Neural cell (in vitro differentiated cells): Measurements from ENCODE around the gene AVL9. TPM values are rescaled to one million over a fixed set of nuclear protein-coding genes. Genes with fewer than 3 reads are reported as not detected.
"Not testable (repeated sequence)": the region's sequence is repeated elsewhere in the genome, so short reads cannot be mapped to it uniquely, and the experiment has no call there.

Source experiments
- H2AFZ ChIP-seq: fragments of 200-600, 300-800 bp; sonication (generic), shearing (Covaris generic); 2 replicates; pipeline ENCODE4 v1.6.0; 2014; ENCODE audit warnings: low read depth, mild to moderate bottlenecking, antibody characterized with exemption, low read length, moderate library complexity
- H3F3A ChIP-seq: fragments of 200-600 bp; shearing (Covaris generic); 2 replicates; pipeline ENCODE4 v1.6.1; 2016; ENCODE audit warnings: mild to moderate bottlenecking, moderate library complexity, mixed read lengths, antibody characterized with exemption, low read length; ENCODE audit not compliant: insufficient read depth, poor library complexity, severe bottlenecking
- H3K27ac ChIP-seq: fragments of 200-600, 300-800 bp; sonication (generic), shearing (Covaris generic); 2 replicates; pipeline ENCODE4 v1.5.1; 2014; ENCODE audit warnings: mild to moderate bottlenecking, low read length, moderate library complexity
- H3K27me3 ChIP-seq: fragments of 300-800, 200-600 bp; sonication (generic), shearing (Covaris generic); 2 replicates; pipeline ENCODE4 v1.6.0; 2014; ENCODE audit warnings: mild to moderate bottlenecking, low read depth, low read length, moderate library complexity; ENCODE audit not compliant: insufficient read depth
- H3K36me3 ChIP-seq: fragments of 300-800, 200-600 bp; sonication (generic), shearing (Covaris generic); 2 replicates; pipeline ENCODE4 v1.5.1; 2014; ENCODE audit warnings: mild to moderate bottlenecking, antibody characterized with exemption, low read length, moderate library complexity; ENCODE audit not compliant: insufficient read depth
- H3K4me2 ChIP-seq: fragments of 300-800, 200-600 bp; sonication (generic), shearing (Covaris generic); 2 replicates; pipeline ENCODE4 v1.6.0; 2014; ENCODE audit warnings: mild to moderate bottlenecking, low read length
- H3K4me3 ChIP-seq: fragments of 300-800, 200-600 bp; sonication (generic), shearing (Covaris generic); 2 replicates; pipeline ENCODE4 v1.5.1; 2014; ENCODE audit warnings: mild to moderate bottlenecking, low read length, moderate library complexity
- H3K79me2 ChIP-seq: fragments of 200-600 bp; shearing (Covaris generic); replicated peaks from 2 replicates; pipeline ENCODE4 v1.6.0; 2014; ENCODE audit warnings: mild to moderate bottlenecking, low read length, moderate library complexity; ENCODE audit not compliant: insufficient read depth
- H3K9ac ChIP-seq: fragments of 300-800, 200-600 bp; sonication (generic), shearing (Covaris generic); 2 replicates; pipeline ENCODE4 v1.6.1; 2016; ENCODE audit warnings: mild to moderate bottlenecking, low read length, mixed read lengths
- H3K9me2 ChIP-seq: fragments of 200-600 bp; shearing (Covaris generic); 2 replicates; pipeline ENCODE4 v1.6.1; 2016; ENCODE audit warnings: mild to moderate bottlenecking, low read length, mixed read lengths; ENCODE audit not compliant: insufficient read depth
- H3K9me3 ChIP-seq: fragments of 200-600, 300-800 bp; sonication (generic), shearing (Covaris generic); 2 replicates; pipeline ENCODE4 v1.6.1; 2016; ENCODE audit warnings: mild to moderate bottlenecking, mixed run types, low read length, moderate library complexity, mixed read lengths
- H4K20me1 ChIP-seq: fragments of 200-600 bp; shearing (Covaris generic); 2 replicates; pipeline ENCODE4 v1.6.1; 2016; ENCODE audit warnings: mild to moderate bottlenecking, mixed run types; ENCODE audit not compliant: insufficient read depth
- polyA plus RNA-seq: library from polyadenylated mRNA; depleted of rRNA; stranded (reverse); fragments of >200 nt; gene quantifications from 2 replicates; pipeline ENCODE4 v1.2.3, GENCODE V29; 2014

AVL9 gene
- polyA plus RNA-seq, 1 donor from 2014 or later: 47.2 TPM

- not testable (repeated sequence) for H3K4me2 ChIP-seq, H3K36me3 ChIP-seq, H3K9me3 ChIP-seq, H2AFZ ChIP-seq, H3K4me3 ChIP-seq, H3F3A ChIP-seq, H3K27ac ChIP-seq, H3K79me2 ChIP-seq, H3K9ac ChIP-seq, H3K9me2 ChIP-seq, H4K20me1 ChIP-seq, H3K27me3 ChIP-seq
These were observed 141.6 kb downstream of the AVL9 start for GRCh38 chr7:32636725-32637462.

- not testable (repeated sequence) for H2AFZ ChIP-seq, H3K36me3 ChIP-seq, H3K27ac ChIP-seq, H4K20me1 ChIP-seq, H3K79me2 ChIP-seq, H3K9ac ChIP-seq, H3K4me3 ChIP-seq, H3F3A ChIP-seq, H3K9me2 ChIP-seq, H3K9me3 ChIP-seq, H3K4me2 ChIP-seq, H3K27me3 ChIP-seq
These were observed 142.3 kb downstream of the AVL9 start for GRCh38 chr7:32637611-32638010.

Other genes with a start within 250 kb of the AVL9 start
- 90.5 and 100 TPM in 2 replicates for gene LSM5, start 5.1 kb upstream of the AVL9 start, polyA plus RNA-seq